K562 (cell line): ENCODE results near the gene VGF. TPM values are rescaled to one million over a fixed set of nuclear protein-coding genes. Genes with fewer than 3 reads are reported as not detected.

ENCODE experiments used
- POLR2B ChIP-seq: fragments of 450-650 bp; IDR thresholded peaks from 2 replicates; pipeline ENCODE4 v1.6.1; 2018; ENCODE audit warnings: low read depth; ENCODE audit not compliant: partially characterized antibody
- ZNF282 ChIP-seq: sonication (generic); formaldehyde crosslinking; IDR thresholded peaks from 2 replicates; pipeline ENCODE4 v1.8.1; 2023; ENCODE audit warnings: missing genetic modification reagents
- ZNF316 ChIP-seq: fragments of 450-650 bp; IDR thresholded peaks from 2 replicates; pipeline ENCODE4 v1.6.1; 2016
- polyA plus RNA-seq, 8 experiments: library from polyadenylated mRNA; depleted of rRNA in 4 of 8; stranded (reverse) in 5 of 8; unstranded in 3 of 8; fragments of >200 nt; fragmentation: Nextera tagmentation in 2 of 8; fragmentation: Illumina TruSeq in 1 of 8; extraction: Ambion mirVana in 2 of 8; extraction: Trizol in 1 of 8; gene quantifications; 2 replicates each; pipeline versions ENCODE4 v1.2.1 to v1.2.3, GENCODE V29; 2011 to 2014; ENCODE audit warnings: inconsistent platforms in 1 of 8, missing spikeins in 1 of 8
- total RNA-seq, 7 experiments: library from RNA; depleted of rRNA in 6 of 7; stranded (reverse); fragments of >200 nt in 6 of 7; fragmentation: Illumina TruSeq in 2 of 7; extraction: Trizol in 2 of 7; gene quantifications; 2 replicates each; pipeline versions ENCODE4 v1.2.1 to v1.2.3, GENCODE V29; 2011 to 2021; ENCODE audit warnings: low replicate concordance in 1 of 7
- TF ChIP-seq, protein P1 (sequence below), 2 experiments: fragments of 450-650 bp; IDR thresholded peaks; 2 replicates each; pipeline ENCODE4 v1.6.1; 2016; ENCODE audit warnings: mild to moderate bottlenecking in 2 of 2, borderline replicate concordance in 1 of 2, low read depth in 1 of 2, moderate library complexity in 1 of 2
- TF ChIP-seq, protein P2 (sequence below), 2 experiments: IDR thresholded peaks; 2 replicates each; pipeline ENCODE4 v1.6.1; 2011; ENCODE audit warnings: borderline replicate concordance in 1 of 2, control low read depth in 1 of 2, low read depth in 1 of 2, low read length in 1 of 2, mild to moderate bottlenecking in 1 of 2, mixed read lengths in 1 of 2, moderate library complexity in 1 of 2; ENCODE audit not compliant: insufficient read depth in 1 of 2, insufficient read length in 1 of 2, poor library complexity in 1 of 2, severe bottlenecking in 1 of 2; ENCODE audit errors: extremely low read depth in 1 of 2

The VGF gene
- total and polyA plus RNA-seq, 9 of the 15 experiments (the other 6 are each of a cell fraction or from before 2014, with no cell fraction given), result 0.03 to 5.7 (median 0.34) TPM

DNA sequence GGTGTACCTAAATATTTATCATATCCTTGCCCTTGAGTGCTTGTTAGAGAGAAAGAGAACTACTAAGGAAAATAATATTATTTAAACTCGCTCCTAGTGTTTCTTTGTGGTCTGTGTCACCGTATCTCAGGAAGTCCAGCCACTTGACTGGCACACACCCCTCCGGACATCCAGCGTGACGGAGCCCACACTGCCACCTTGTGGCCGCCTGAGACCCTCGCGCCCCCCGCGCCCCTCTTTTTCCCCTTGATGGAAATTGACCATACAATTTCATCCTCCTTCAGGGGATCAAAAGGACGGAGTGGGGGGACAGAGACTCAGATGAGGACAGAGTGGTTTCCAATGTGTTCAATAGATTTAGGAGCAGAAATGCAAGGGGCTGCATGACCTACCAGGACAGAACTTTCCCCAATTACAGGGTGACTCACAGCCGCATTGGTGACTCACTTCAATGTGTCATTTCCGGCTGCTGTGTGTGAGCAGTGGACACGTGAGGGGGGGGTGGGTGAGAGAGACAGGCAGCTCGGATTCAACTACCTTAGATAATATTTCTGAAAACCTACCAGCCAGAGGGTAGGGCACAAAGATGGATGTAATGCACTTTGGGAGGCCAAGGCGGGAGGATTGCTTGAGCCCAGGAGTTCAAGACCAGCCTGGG, 27.0 kb downstream of the VGF start (continued):
- TF ChIP-seq, protein P1, sequence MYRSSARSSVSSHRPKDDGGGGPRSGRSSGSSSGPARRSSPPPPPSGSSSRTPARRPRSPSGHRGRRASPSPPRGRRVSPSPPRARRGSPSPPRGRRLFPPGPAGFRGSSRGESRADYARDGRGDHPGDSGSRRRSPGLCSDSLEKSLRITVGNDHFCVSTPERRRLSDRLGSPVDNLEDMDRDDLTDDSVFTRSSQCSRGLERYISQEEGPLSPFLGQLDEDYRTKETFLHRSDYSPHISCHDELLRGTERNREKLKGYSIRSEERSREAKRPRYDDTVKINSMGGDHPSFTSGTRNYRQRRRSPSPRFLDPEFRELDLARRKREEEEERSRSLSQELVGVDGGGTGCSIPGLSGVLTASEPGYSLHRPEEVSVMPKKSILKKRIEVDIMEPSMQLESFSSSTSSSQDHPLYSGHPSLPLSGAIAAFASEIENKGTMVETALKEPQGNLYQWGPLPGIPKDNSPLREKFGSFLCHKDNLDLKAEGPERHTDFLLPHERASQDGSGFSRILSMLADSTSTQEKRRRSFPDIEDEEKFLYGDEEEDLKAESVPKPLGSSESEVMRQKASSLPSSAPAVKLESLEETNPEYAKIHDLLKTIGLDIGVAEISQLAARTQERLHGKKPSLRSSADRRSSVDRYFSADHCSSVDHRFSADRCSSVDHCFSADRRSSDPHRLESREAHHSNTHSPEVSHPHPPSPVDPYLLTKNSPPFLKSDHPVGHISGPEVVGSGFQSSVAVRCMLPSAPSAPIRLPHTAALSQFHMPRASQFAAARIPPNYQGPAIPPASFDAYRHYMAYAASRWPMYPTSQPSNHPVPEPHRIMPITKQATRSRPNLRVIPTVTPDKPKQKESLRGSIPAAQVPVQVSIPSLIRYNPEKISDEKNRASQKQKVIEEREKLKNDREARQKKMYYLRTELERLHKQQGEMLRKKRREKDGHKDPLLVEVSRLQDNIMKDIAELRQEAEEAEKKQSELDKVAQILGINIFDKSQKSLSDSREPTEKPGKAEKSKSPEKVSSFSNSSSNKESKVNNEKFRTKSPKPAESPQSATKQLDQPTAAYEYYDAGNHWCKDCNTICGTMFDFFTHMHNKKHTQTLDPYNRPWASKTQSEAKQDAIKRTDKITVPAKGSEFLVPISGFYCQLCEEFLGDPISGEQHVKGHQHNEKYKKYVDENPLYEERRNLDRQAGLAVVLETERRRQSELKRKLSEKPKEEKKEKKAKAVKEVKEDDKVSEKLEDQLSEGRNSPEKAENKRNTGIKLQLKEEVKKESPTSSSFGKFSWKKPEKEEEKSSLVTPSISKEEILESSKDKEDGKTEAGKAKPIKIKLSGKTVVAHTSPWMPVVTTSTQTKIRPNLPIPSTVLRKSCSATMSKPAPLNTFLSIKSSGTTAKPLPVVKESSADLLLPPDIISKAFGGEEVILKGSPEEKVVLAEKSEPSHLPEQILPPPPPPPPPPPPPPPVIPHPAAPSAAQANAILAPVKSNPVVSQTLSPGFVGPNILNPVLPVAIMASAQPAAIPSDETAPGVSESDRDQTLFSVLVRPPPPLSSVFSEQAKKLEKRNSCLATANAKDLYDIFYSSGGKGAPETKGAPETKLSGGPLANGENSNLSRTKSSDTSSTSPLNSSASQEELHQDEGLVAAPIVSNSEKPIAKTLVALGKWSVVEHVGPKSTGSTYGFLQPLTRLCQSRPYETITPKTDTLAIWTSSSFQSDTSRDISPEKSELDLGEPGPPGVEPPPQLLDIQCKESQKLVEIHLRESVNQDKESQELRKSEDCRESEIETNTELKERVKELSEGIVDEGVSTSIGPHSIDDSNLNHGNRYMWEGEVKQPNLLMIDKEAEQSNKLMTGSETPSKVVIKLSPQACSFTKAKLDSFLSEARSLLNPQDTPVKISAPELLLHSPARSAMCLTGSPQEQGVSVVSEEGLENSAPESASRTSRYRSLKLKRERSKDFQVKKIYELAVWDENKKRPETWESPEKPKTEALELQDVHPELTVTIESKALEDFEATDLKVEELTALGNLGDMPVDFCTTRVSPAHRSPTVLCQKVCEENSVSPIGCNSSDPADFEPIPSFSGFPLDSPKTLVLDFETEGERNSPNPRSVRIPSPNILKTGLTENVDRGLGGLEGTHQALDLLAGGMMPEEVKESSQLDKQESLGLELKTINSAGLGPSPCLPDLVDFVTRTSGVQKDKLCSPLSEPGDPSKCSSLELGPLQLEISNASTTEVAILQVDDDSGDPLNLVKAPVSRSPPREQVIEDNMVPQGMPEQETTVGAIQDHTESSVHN (IDR thresholded peaks at IDR 0.05; ENCODE audit: borderline replicate concordance in 1 of 2, low read depth in 1 of 2), result peak in 1 of 2 experiments; percentile 99; a peak in 2 of 4 replicates
- TF ChIP-seq ZNF282 (CRISPR knock-in tag) (no peak), POLR2B (peak; percentile 80), ZNF316 (no peak)
- TF ChIP-seq, protein P2, sequence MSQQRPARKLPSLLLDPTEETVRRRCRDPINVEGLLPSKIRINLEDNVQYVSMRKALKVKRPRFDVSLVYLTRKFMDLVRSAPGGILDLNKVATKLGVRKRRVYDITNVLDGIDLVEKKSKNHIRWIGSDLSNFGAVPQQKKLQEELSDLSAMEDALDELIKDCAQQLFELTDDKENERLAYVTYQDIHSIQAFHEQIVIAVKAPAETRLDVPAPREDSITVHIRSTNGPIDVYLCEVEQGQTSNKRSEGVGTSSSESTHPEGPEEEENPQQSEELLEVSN (IDR thresholded peaks at IDR 0.05; ENCODE audit: borderline replicate concordance in 1 of 2, extremely low read depth in 1 of 2, insufficient read depth in 1 of 2, insufficient read length in 1 of 2, low read depth in 1 of 2, low read length in 1 of 2, poor library complexity in 1 of 2, severe bottlenecking in 1 of 2), result peak in 1 of 2 experiments; percentile 52
